GM19193 (cell line): Measurements from ENCODE around the gene FAM118A.

Experiments
- POLR2A ChIP-seq: IDR thresholded peaks from 4 replicates; pipeline ENCODE4 v1.6.1; 2011; ENCODE audit not compliant: insufficient read depth, insufficient read length; ENCODE audit errors: extremely low read depth

FAM118A gene

GRCh38 chr22:45309422-45310227 is at the start of gene FAM118A:
FAM118A (plus strand) TSS chr22:45309934; CDS start chr22:45322380, 12,446 bp downstream.
- TF ChIP-seq POLR2A: peak; percentile 77

- TF ChIP-seq POLR2A: no peak
Measured at GRCh38 chr22:45261407-45262088, 48.2 kb upstream of the FAM118A start.

GRCh38 chr22:45262195-45262930 is 47.4 kb upstream of the FAM118A start:
- TF ChIP-seq POLR2A: no peak

GRCh38 chr22:45262931-45263462 is 46.7 kb upstream of the FAM118A start:
- TF ChIP-seq POLR2A: no peak

DNA sequence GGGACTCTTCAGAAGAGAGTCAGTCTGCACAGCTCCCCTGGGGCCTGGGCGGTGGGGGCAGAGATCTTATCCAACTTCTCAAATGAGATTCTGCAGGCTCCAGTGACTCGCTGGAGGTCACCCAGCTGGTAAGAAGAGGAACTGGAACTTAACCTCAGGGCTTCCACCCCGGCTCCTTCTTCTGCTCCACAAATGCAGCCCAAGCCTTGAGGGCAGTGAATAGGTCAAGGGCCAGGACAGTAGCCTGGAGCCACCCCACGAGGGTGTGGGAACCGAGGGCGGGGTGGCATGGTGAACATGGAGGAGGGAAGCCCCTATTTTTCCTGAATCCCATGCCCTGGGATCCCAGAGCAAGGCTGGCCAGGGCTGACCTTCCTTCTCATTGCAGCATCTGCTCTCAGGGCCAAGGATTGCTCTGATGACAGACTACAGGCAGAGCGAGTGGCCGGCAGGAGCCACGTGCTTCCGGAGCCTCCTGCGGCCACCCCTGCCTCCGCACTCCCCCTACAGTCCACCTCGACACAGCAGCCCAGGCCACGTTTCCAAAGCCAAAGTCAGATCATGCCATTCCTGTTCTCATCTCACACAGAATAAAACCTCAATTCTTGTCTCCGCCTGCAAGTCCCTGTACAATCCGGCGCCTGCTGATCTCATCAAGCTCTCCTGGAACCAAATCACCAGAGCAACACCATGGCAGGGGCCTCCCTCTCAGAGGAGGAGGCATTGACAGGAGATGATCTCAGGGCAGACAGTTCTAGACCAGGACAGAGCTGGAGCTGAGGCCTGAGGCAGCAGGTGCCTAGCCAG is 46.1 kb upstream of the FAM118A start:
- no peak for TF ChIP-seq POLR2A

DNA sequence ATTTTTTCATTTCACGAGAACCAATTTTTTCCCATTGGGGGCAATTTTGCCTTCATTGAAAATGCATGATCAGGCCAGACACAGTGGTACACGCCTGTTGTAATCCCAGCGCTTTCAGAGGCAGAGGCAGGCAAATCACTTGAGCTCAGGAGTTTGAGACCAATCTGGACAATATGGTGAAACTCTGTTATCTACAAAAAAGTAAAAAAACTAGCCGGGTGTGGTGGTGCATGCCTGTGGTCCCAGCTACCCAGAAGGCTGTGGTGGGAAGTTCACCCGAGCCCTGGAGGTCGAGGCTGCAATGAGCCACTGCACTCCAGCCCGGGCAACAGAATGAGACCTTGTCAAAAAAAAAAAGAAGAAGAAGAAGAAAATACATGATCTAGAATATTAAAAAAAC is 44.2 kb upstream of the FAM118A start:
- TF ChIP-seq POLR2A: no peak

GRCh38 chr22:45268167-45268957 is 41.4 kb upstream of the FAM118A start:
- TF ChIP-seq POLR2A: no peak

DNA sequence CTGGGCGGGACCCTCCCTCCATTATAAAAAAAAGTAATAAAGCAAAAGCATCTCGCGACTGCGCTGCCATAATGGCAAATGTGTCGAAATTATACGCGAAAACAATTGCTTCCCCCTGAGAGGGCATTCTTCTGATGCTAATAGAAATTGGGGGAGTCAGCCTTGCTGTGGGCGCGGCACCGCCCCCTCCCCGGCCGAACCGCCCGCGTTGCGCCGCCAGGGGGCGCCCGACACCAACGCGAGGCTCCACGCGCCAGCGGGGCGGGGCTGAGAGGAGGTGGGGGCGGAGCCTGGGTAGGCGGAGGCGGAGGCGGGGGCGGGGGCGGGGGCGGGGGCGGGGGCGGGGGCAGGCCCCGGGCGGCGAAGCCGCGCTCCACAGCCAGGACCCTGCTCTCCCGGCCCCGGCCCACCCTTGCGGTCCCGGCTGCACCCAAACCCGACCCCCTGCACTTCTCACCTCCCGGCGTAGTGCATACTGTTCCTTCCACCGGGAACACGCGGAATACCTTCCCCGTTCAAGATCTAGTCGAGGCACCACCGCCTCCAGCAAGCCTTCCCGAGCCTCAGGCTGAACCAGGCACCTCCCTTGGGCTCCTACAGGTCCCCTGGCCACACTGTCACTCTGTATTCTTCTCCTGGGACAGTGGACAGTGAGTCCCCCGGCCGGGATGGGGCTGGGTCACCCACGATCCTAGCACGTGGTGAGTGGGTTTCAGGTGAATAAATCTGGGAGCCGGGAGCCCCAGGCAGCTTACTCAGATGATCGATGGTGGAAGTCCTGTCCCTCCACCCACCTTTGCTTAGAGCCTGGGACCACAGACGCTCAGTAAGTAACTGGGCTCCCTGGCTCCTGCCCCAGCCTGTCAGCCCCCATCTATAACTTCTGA is 40.5 kb upstream of the FAM118A start:
- no peak for TF ChIP-seq POLR2A

DNA sequence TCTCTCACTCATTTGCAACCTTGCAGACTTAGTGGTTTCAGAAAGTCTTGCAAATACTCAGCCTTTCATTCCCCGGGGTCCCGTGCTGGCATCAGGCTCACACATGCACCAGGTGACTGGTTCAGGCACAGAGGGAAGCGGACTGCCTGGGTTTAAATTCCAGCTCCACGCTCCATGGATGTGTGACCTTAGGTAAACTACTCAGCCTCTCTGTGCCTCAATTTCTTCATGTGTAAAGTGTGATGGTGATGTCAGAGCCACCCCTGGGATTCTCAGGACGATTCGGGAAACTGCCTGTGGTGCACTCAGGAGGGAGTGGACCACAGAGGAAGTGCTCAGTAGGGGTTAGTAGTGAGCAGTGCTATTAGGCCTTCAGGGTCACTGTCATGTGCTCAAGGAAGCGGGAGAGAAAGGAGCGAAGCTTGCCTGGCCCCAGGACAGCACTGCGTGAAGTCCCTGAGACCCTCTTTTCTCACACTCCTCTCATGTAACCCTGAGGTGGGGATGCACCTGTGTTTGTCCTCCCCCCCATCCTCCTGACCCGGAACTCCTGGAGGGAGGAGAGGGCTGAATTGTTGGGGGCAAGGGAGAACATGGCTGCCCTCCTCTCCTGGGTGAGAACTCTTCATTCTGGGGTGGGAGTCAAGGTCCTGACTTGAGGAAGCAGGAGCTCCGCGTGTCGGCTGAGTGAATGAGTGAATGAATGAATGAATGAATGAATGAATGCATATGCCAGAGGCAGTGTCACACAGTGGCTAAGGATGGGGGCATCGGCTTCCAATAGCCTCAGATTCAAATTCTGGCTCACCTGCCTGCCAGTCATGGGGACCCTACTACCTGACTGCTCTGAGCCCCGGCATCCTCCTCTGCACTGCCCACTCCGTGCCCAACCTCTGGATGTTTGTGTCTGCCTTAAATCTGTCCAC is 39.4 kb upstream of the FAM118A start:
- TF ChIP-seq POLR2A: no peak

DNA sequence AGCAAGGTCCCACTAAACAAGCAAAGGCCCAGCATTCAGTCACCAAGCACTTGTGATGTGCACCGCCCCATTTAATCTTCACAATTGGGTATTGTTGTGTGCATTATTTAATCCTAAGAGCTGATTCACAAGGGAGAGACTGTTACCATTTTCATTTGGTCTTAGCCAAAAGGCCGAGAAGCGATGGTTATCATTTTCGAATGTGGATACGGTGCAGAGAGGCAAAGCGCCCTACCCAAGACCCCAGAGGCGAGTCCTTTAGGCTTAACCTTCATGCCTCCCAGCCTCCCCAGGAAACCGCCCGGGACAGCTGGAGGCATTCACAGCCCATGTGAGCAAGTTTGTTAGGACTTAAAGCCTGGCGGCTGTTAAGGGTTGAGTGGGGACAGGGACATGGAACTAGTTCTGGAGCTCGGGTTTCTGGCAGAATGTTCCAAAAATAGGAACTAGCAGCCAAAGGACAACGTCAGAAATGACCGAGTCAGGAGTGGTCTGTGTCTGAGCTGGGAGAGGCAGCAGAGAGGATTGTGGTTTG is 38.0 kb upstream of the FAM118A start:
- no peak for TF ChIP-seq POLR2A

DNA sequence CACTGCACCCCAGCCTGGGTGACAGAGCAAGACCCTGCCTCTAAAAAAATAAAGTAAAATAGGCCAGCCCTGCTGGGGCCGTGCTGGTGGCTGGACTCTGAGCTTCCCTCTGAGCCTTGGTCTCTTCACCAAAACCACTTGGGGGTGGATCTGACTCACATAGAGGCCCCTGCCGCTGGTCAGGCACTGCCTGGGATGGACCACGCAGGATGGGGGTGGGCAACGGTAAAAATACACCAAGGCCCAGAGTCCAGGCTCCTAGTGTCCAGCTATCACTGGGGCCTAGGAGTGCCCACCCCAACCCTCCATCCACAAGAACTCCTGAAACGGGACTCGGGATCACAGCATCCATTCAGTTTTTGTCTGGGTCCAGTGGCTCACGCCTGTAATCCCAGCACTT is 37.2 kb upstream of the FAM118A start:
- no peak for TF ChIP-seq POLR2A
